ENCODE results near the gene SMIM27.

GRCh38 chr9:32523910-32524309 is 28.2 kb upstream of the SMIM27 start:
- no peak for TF ChIP-seq CTCF (IDR thresholded peaks at IDR 0.05; ENCODE audit: insufficient read depth, low read length)
- TF ChIP-seq POLR2AphosphoS5 (IDR thresholded peaks at IDR 0.05; ENCODE audit: low read depth): no peak
- no peak for TF ChIP-seq REST (IDR thresholded peaks at IDR 0.05; ENCODE audit: insufficient replicate concordance, low read depth)
- TF ChIP-seq GABPA (IDR thresholded peaks at IDR 0.05; ENCODE audit: low read depth): no peak
